HL-60/S4 (cell line): Measurements from ENCODE around the gene ZMYND8.
"Not testable (repeated sequence)": the region's sequence is repeated elsewhere in the genome, so short reads cannot be mapped to it uniquely, and the experiment has no call there.

Experiments
- in situ Hi-C: fragments of 300-500 bp; cut with MboI; formaldehyde crosslinking; loops from 2 replicates; pipeline ENCODE4 v1.14.3; 2022; ENCODE audit warnings: low sequenced_read_pairs

Gene ZMYND8

GRCh38 chr20:47252879-47253307 is 103.6 kb downstream of the ZMYND8 start:
- in situ Hi-C loops, result no loop called here

- in situ Hi-C loops, result no loop called here
Measured at GRCh38 chr20:47251154-47252020, 105.1 kb downstream of the ZMYND8 start.

GRCh38 chr20:47250360-47250759 is 106.1 kb downstream of the ZMYND8 start:
- in situ Hi-C loops, result no loop called here

- in situ Hi-C loops, result no loop called here
Measured at GRCh38 chr20:47249913-47250312, 106.6 kb downstream of the ZMYND8 start.

GRCh38 chr20:47248448-47248966 is 108.0 kb downstream of the ZMYND8 start:
- in situ Hi-C loops, result no loop called here

- in situ Hi-C loops, result no loop called here
Measured at GRCh38 chr20:47247972-47248371, 108.5 kb downstream of the ZMYND8 start.

GRCh38 chr20:47246061-47246777 is 110.3 kb downstream of the ZMYND8 start:
- in situ Hi-C loops, result no loop called here

- in situ Hi-C loops, result not testable (repeated sequence)
Measured at GRCh38 chr20:47245166-47245565, 111.3 kb downstream of the ZMYND8 start.

- in situ Hi-C loops, result no loop called here
Measured at GRCh38 chr20:47244451-47244850, 112.0 kb downstream of the ZMYND8 start.

- in situ Hi-C loops, result no loop called here
Measured at GRCh38 chr20:47243532-47244305, 112.8 kb downstream of the ZMYND8 start.

GRCh38 chr20:47243003-47243402 is 113.5 kb downstream of the ZMYND8 start:
- in situ Hi-C loops, result no loop called here

- in situ Hi-C loops, result no loop called here
Measured at GRCh38 chr20:47241345-47241781, 115.1 kb downstream of the ZMYND8 start.

- in situ Hi-C loops, result not testable (repeated sequence)
Measured at GRCh38 chr20:47240096-47240495, 116.4 kb downstream of the ZMYND8 start.

- in situ Hi-C loops, result no loop called here
Measured at GRCh38 chr20:47239719-47240067, 116.8 kb downstream of the ZMYND8 start.

GRCh38 chr20:47238780-47239718 is 117.5 kb downstream of the ZMYND8 start:
- in situ Hi-C loops, result no loop called here

GRCh38 chr20:47237715-47238114 is 118.8 kb downstream of the ZMYND8 start:
- in situ Hi-C loops, result no loop called here

- in situ Hi-C loops, result no loop called here
Measured at GRCh38 chr20:47236639-47236900, 119.9 kb downstream of the ZMYND8 start.

GRCh38 chr20:47235853-47236638 is 120.5 kb downstream of the ZMYND8 start:
- in situ Hi-C loops, result no loop called here

- in situ Hi-C loops, result no loop called here
Measured at GRCh38 chr20:47235111-47235510, 121.4 kb downstream of the ZMYND8 start.
